Keratinocyte (primary cell): ENCODE results near the gene HS3ST3B1. TPM values are rescaled to one million over a fixed set of nuclear protein-coding genes. Genes with fewer than 3 reads are reported as not detected.

Experiments used
- DNase-seq: peaks from one replicate; pipeline ENCODE4 v3.0.0-alpha.2; 2011; ENCODE audit warnings: low read depth, missing footprints, low spot score
- FAIRE-seq: peaks from 2 replicates; lab custom pipeline; 2011; peaks lifted over from hg19 to GRCh38; lab: Jason Lieb, UNC
- H2AFZ ChIP-seq: 2 replicates; pipeline ENCODE4 v1.6.0; 2012; ENCODE audit warnings: low read length, control low read depth, inconsistent platforms; ENCODE audit not compliant: control insufficient read depth
- H3K27ac ChIP-seq: 2 replicates; pipeline ENCODE4 v1.5.1; 2011; ENCODE audit warnings: low read length; ENCODE audit not compliant: control insufficient read depth, insufficient read depth
- H3K27me3 ChIP-seq: 3 replicates; pipeline ENCODE4 v1.6.0; 2011; ENCODE audit warnings: low read length; ENCODE audit not compliant: control insufficient read depth, insufficient read depth; ENCODE audit errors: extremely low read depth
- H3K36me3 ChIP-seq, 2 experiments: 2 replicates in 1 of 2; 3 replicates in 1 of 2; pipeline ENCODE4 v1.5.1; 2011; ENCODE audit warnings: low read length in 2 of 2, mild to moderate bottlenecking in 1 of 2; ENCODE audit not compliant: control insufficient read depth in 2 of 2, insufficient read depth in 2 of 2; ENCODE audit errors: extremely low read depth in 1 of 2
- H3K4me1 ChIP-seq: 3 replicates; pipeline ENCODE4 v1.5.1; 2011; ENCODE audit warnings: low read length; ENCODE audit not compliant: control insufficient read depth, insufficient read depth; ENCODE audit errors: extremely low read depth
- H3K4me2 ChIP-seq: 3 replicates; pipeline ENCODE4 v1.6.0; 2011; ENCODE audit warnings: low read depth, low read length; ENCODE audit not compliant: control insufficient read depth, insufficient read depth; ENCODE audit errors: extremely low read depth
- H3K4me3 ChIP-seq, 3 experiments: fragments of 200-600 bp in 1 of 3; sonication (generic) in 1 of 3; 2 replicates in 2 of 3; 3 replicates in 1 of 3; pipeline ENCODE4 v1.5.1; 2011 to 2016; ENCODE audit warnings: low read length in 3 of 3, mild to moderate bottlenecking in 3 of 3, control low read depth in 2 of 3, inconsistent platforms in 1 of 3, low read depth in 1 of 3, mixed read lengths in 1 of 3, mixed run types in 1 of 3, moderate library complexity in 1 of 3; ENCODE audit not compliant: control insufficient read depth in 2 of 3, insufficient read depth in 2 of 3; ENCODE audit errors: extremely low read depth in 1 of 3
- H3K79me2 ChIP-seq: 2 replicates; pipeline ENCODE4 v1.6.0; 2012; ENCODE audit warnings: low read length; ENCODE audit not compliant: control insufficient read depth, insufficient read depth
- H3K9ac ChIP-seq: 3 replicates; pipeline ENCODE4 v1.6.0; 2011; ENCODE audit warnings: low read length; ENCODE audit not compliant: control insufficient read depth, insufficient read depth; ENCODE audit errors: extremely low read depth
- H3K9me1 ChIP-seq: 3 replicates; pipeline ENCODE4 v1.6.0; 2011; ENCODE audit warnings: low read length; ENCODE audit not compliant: control insufficient read depth, insufficient read depth; ENCODE audit errors: extremely low read depth
- H3K9me3 ChIP-seq: 2 replicates; pipeline ENCODE4 v1.5.1; 2012; ENCODE audit warnings: low read depth, low read length; ENCODE audit not compliant: control insufficient read depth
- H4K20me1 ChIP-seq: 3 replicates; pipeline ENCODE4 v1.6.0; 2011; ENCODE audit warnings: low read length; ENCODE audit not compliant: control insufficient read depth, insufficient read depth; ENCODE audit errors: extremely low read depth
- CTCF ChIP-seq, 3 experiments: IDR thresholded peaks in 1 of 3; conservative IDR thresholded peaks in 1 of 3; optimal IDR thresholded peaks in 1 of 3; 2 replicates in 2 of 3; 3 replicates in 1 of 3; pipeline versions ENCODE3 to v1.5.1; 2011; ENCODE audit warnings: low read length in 3 of 3, mild to moderate bottlenecking in 3 of 3, moderate library complexity in 2 of 3, control low read depth in 1 of 3, inconsistent platforms in 1 of 3; ENCODE audit not compliant: insufficient read depth in 2 of 3; ENCODE audit errors: extremely low read depth in 1 of 3
- EZH2 ChIP-seq: IDR thresholded peaks from one replicate; pipeline ENCODE4 v1.6.1; 2012; ENCODE audit warnings: inconsistent platforms, mild to moderate bottlenecking, low read length, moderate library complexity
- dilution Hi-C: fragments of 300-500 bp; cut with MboI; formaldehyde crosslinking; loops from one replicate; pipeline ENCODE4 v1.7.0; 2020; ENCODE audit warnings: low sequenced_read_pairs; ENCODE audit not compliant: extremely low pct_ligation_motif_present
- polyA plus RNA-seq, 5 experiments: library from polyadenylated mRNA; depleted of rRNA in 3 of 5; stranded (reverse) in 3 of 5; stranded (forward) in 1 of 5; unstranded in 1 of 5; fragments of >200 nt; gene quantifications; 1 replicate in 1 of 5; 2 replicates in 3 of 5; 3 replicates in 1 of 5; pipeline versions ENCODE4 v1.2.1 to v1.2.3, GENCODE V29; 2011 to 2012; ENCODE audit warnings: missing spikeins in 2 of 5, low read depth in 1 of 5, low replicate concordance in 1 of 5

HS3ST3B1 gene
- polyA plus RNA-seq, 1 donor (not counting 4 experiments of a cell fraction or from before 2014, with no cell fraction given), result 3.9 TPM

GRCh38 chr17:14320098-14320497, 19.2 kb downstream of the HS3ST3B1 start:
- Histone ChIP-seq H3K36me3 (no peaks in the 10 kb centered on the region), H4K20me1 (no peaks in the 10 kb centered on the region), H3K4me3 (no peak overlapping the region), H3K9me3 (no peaks in the 10 kb centered on the region), H3K9ac (no peak overlapping the region), H3K27ac (no peak overlapping the region), H3K27me3 (no peaks in the 10 kb centered on the region), H3K4me1 (no peaks in the 10 kb centered on the region), H3K4me2 (no peak overlapping the region), H3K79me2 (peaks cover 41% of the 10 kb centered on the region), H2AFZ (no peak overlapping the region), H3K9me1 (no peaks in the 10 kb centered on the region)
- FAIRE-seq (no peak), DNase-seq (no peak)
- TF ChIP-seq EZH2 (no peak), CTCF (optimal IDR thresholded peaks at IDR 0.05 in 1 of 3, IDR thresholded peaks at IDR 0.05 in 1 of 3, conservative IDR thresholded peaks at IDR 0.05 in 1 of 3; ENCODE audit: extremely low read depth in 1 of 3, insufficient read depth in 2 of 3, low read length in 3 of 3) (no peak)
- dilution Hi-C loops, result no loop called here

GRCh38 chr17:14320734-14321475, 20.0 kb downstream of the HS3ST3B1 start:
- Histone ChIP-seq H3K4me2 (no peak overlapping the region), H3K27me3 (no peaks in the 10 kb centered on the region), H3K4me3 (no peak overlapping the region), H4K20me1 (no peaks in the 10 kb centered on the region), H3K4me1 (no peaks in the 10 kb centered on the region), H3K36me3 (no peaks in the 10 kb centered on the region), H3K9me1 (no peaks in the 10 kb centered on the region), H3K9me3 (no peaks in the 10 kb centered on the region), H3K9ac (no peak overlapping the region), H3K79me2 (peaks cover 42% of the 10 kb centered on the region), H3K27ac (no peak overlapping the region), H2AFZ (no peak overlapping the region)
- DNase-seq (no peak), FAIRE-seq (no peak)
- dilution Hi-C loops, result no loop called here
- TF ChIP-seq EZH2 (no peak), CTCF (optimal IDR thresholded peaks at IDR 0.05 in 1 of 3, IDR thresholded peaks at IDR 0.05 in 1 of 3, conservative IDR thresholded peaks at IDR 0.05 in 1 of 3; ENCODE audit: extremely low read depth in 1 of 3, insufficient read depth in 2 of 3, low read length in 3 of 3) (no peak)
